ENCODE results near the gene ADAMTS14.
"Not testable (repeated sequence)": the region's sequence is repeated elsewhere in the genome, so short reads cannot be mapped to it uniquely, and the experiment has no call there.

Gene ADAMTS14

GRCh38 chr10:70659306-70659705 lies 13.0 kb upstream of the ADAMTS14 start:
- Histone ChIP-seq H3K36me3 (no peaks in the 10 kb centered on the region), H3K9me3 (ENCODE audit: severe bottlenecking) (peaks cover 4% of the 10 kb centered on the region)
- TF ChIP-seq CTCF (IDR thresholded peaks at IDR 0.05; ENCODE audit: low read depth, low read length) = no peak

GRCh38 chr10:70660722-70661121 lies 11.6 kb upstream of the ADAMTS14 start:
- DNase-seq = no peak
- no peak for TF ChIP-seq CTCF (IDR thresholded peaks at IDR 0.05; ENCODE audit: low read depth, low read length)
- no peaks in the 10 kb centered on the region for H3K36me3 ChIP-seq
- H3K9me3 ChIP-seq (ENCODE audit: severe bottlenecking) = peaks cover 4% of the 10 kb centered on the region
- H3K4me3 ChIP-seq (ENCODE audit: low read depth, low read length) = no peak overlapping the region
- no peaks in the 10 kb centered on the region for H3K27me3 ChIP-seq (ENCODE audit: insufficient read depth, low read depth, severe bottlenecking)
- no peak overlapping the region for H3K27ac ChIP-seq

More at GRCh38 chr10:70659306-70659705, 13.0 kb upstream of the ADAMTS14 start:
- no peak overlapping the region for H3K27ac ChIP-seq
- H3K4me3 ChIP-seq (ENCODE audit: low read depth, low read length) = no peak overlapping the region
- no peak for DNase-seq
- H3K27me3 ChIP-seq (ENCODE audit: insufficient read depth, low read depth, severe bottlenecking) = no peaks in the 10 kb centered on the region

GRCh38 chr10:70661623-70662361 lies 10.5 kb upstream of the ADAMTS14 start:
- Histone ChIP-seq H3K27ac (no peak overlapping the region), H3K27me3 (ENCODE audit: insufficient read depth, low read depth, severe bottlenecking) (no peaks in the 10 kb centered on the region), H3K36me3 (no peaks in the 10 kb centered on the region), H3K4me3 (ENCODE audit: low read depth, low read length) (no peak overlapping the region), H3K9me3 (ENCODE audit: severe bottlenecking) (peaks cover 4% of the 10 kb centered on the region)
- no peak for DNase-seq
- no peak for TF ChIP-seq CTCF (IDR thresholded peaks at IDR 0.05; ENCODE audit: low read depth, low read length)

- Histone ChIP-seq H3K4me3 (ENCODE audit: low read depth, low read length) (no peak overlapping the region), H3K36me3 (no peaks in the 10 kb centered on the region), H3K27me3 (ENCODE audit: insufficient read depth, low read depth, severe bottlenecking) (no peaks in the 10 kb centered on the region), H3K9me3 (ENCODE audit: severe bottlenecking) (peaks cover 4% of the 10 kb centered on the region), H3K27ac (no peak overlapping the region)
- TF ChIP-seq CTCF (IDR thresholded peaks at IDR 0.05; ENCODE audit: low read depth, low read length) = no peak
- no peak for DNase-seq
Observed at GRCh38 chr10:70662362-70663220, 9.7 kb upstream of the ADAMTS14 start.

GRCh38 chr10:70663458-70664409 lies 8.6 kb upstream of the ADAMTS14 start:
- not testable (repeated sequence) for H3K27ac ChIP-seq; H3K9me3 ChIP-seq (ENCODE audit: severe bottlenecking); DNase-seq; H3K4me3 ChIP-seq (ENCODE audit: low read depth, low read length); H3K36me3 ChIP-seq; H3K27me3 ChIP-seq (ENCODE audit: insufficient read depth, low read depth, severe bottlenecking)

Data from WERI-Rb-1 (cell line).